ENCODE measurements around the gene MRPL19. TPM values are rescaled to one million over a fixed set of nuclear protein-coding genes. Genes with fewer than 3 reads are reported as not detected.
A peak's percentile ranks its signal among the peaks of the same experiment; 100 is the strongest.

The MRPL19 gene
- polyA plus RNA-seq, 1 experiment: 13.9 TPM

- POLR2A ChIA-PET: interaction anchor here (0.6 to 1.1 kb wide), 3 partner anchors 13 to 42 kb away, joined by 3 read pairs; partner anchors contain the start of gene EVA1A
- TF ChIP-seq CTCF (IDR thresholded peaks at IDR 0.05; ENCODE audit: insufficient read depth, low read depth, low read length): no peak
- no peaks in the 10 kb centered on the region for H3K36me3 ChIP-seq (ENCODE audit: control insufficient read depth, insufficient read depth, low read length)
- CTCF ChIA-PET: interaction anchor here (0.6 to 4.6 kb wide), 5 partner anchors 24 to 138 kb away, joined by 3 to 37 read pairs (median 4); partner anchors contain the start of gene EVA1A
- no peak overlapping the region for H3K4me3 ChIP-seq (ENCODE audit: low read depth, low read length)
- no peaks in the 10 kb centered on the region for H3K27me3 ChIP-seq (ENCODE audit: control insufficient read depth, insufficient read depth, low read length)
- DNase-seq (ENCODE audit: low read depth): peak; percentile 84
Measured at GRCh38 chr2:75602724-75603342, 43.8 kb upstream of the MRPL19 start.

- no peak for DNase-seq (ENCODE audit: low read depth)
- CTCF ChIA-PET: interaction anchor here (0.6 to 4.6 kb wide), 7 partner anchors 15 to 137 kb away, joined by 3 to 46 read pairs (median 4); partner anchors contain the start of gene EVA1A
- TF ChIP-seq CTCF (IDR thresholded peaks at IDR 0.05; ENCODE audit: insufficient read depth, low read depth, low read length): no peak
- Histone ChIP-seq H3K4me3 (ENCODE audit: low read depth, low read length) (no peak overlapping the region), H3K36me3 (ENCODE audit: control insufficient read depth, insufficient read depth, low read length) (no peaks in the 10 kb centered on the region), H3K27me3 (ENCODE audit: control insufficient read depth, insufficient read depth, low read length) (no peaks in the 10 kb centered on the region)
- POLR2A ChIA-PET: interaction anchor here (1.1 kb wide), 1 partner anchor 43 kb away, joined by 3 read pairs; the partner anchor contains the start of gene EVA1A
Measured at GRCh38 chr2:75603477-75603876, 43.1 kb upstream of the MRPL19 start.

GRCh38 chr2:75604484-75604883 lies 42.1 kb upstream of the MRPL19 start:
- POLR2A ChIA-PET: no interaction called here
- Histone ChIP-seq H3K36me3 (ENCODE audit: control insufficient read depth, insufficient read depth, low read length) (no peaks in the 10 kb centered on the region), H3K4me3 (ENCODE audit: low read depth, low read length) (no peak overlapping the region), H3K27me3 (ENCODE audit: control insufficient read depth, insufficient read depth, low read length) (no peaks in the 10 kb centered on the region; the same call in 1 of the 2 replicates)
- no peak for DNase-seq (ENCODE audit: low read depth)
- CTCF ChIA-PET: interaction anchor here (0.7 to 4.6 kb wide), 7 partner anchors 8 to 138 kb away, joined by 3 to 46 read pairs (median 4); partner anchors contain the start of gene EVA1A
- TF ChIP-seq CTCF (IDR thresholded peaks at IDR 0.05; ENCODE audit: insufficient read depth, low read depth, low read length): no peak

- ChIA-PET POLR2A (interaction anchor here (0.6 to 1.0 kb wide), 4 partner anchors 10 to 141 kb away, joined by 3 to 5 read pairs (median 3); no protein-coding TSS in a partner anchor), CTCF (interaction anchor here (0.5 to 4.6 kb wide), 22 partner anchors 10 to 191 kb away, joined by 3 to 46 read pairs (median 6); partner anchors contain the start of gene EVA1A)
- H3K36me3 ChIP-seq (ENCODE audit: control insufficient read depth, insufficient read depth, low read length): no peaks in the 10 kb centered on the region
- H3K27me3 ChIP-seq (ENCODE audit: control insufficient read depth, insufficient read depth, low read length): no peaks in the 10 kb centered on the region; the same call in 1 of the 2 replicates
- no peak overlapping the region for H3K4me3 ChIP-seq (ENCODE audit: low read depth, low read length)
- DNase-seq (ENCODE audit: low read depth): peak; percentile 94
- TF ChIP-seq CTCF (IDR thresholded peaks at IDR 0.05; ENCODE audit: insufficient read depth, low read depth, low read length): peak; percentile 60
Measured at GRCh38 chr2:75605770-75606529, 40.6 kb upstream of the MRPL19 start.
